Measurements from ENCODE around the gene GLCE. TPM values are rescaled to one million over a fixed set of nuclear protein-coding genes. Genes with fewer than 3 reads are reported as not detected.

The GLCE gene
- total RNA-seq, 4 donors from 2014 or later: 5.9 to 18.8 (median 10.2) TPM

DNA sequence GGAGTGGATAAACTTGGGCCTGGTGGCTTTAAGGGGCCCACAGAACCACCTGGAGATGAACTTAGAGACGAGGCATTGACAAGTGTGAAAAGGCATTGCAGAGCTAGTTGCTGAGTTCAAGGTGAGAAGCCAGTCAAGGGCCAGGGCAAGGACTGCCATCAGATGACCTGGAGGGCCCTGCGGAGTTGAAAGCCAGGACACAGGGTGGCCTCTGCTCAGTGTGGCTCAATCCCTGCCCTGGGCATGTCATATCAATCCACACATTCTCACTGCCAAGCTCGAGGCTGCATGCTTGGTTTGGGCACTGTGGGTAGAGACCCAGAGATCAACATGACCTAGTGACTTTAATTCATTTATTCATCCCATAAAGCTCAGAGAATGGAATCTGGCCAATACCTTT is 147.5 kb downstream of the GLCE start:
- no peaks in the 10 kb centered on the region for H3K4me1 ChIP-seq
- WGBS, 2 donors (ENCODE audit: low coverage in 1 of 2): 80 to 85% methylated on average over 1 to 2 of the region's 3 CpGs
- TF ChIP-seq, protein P1, sequence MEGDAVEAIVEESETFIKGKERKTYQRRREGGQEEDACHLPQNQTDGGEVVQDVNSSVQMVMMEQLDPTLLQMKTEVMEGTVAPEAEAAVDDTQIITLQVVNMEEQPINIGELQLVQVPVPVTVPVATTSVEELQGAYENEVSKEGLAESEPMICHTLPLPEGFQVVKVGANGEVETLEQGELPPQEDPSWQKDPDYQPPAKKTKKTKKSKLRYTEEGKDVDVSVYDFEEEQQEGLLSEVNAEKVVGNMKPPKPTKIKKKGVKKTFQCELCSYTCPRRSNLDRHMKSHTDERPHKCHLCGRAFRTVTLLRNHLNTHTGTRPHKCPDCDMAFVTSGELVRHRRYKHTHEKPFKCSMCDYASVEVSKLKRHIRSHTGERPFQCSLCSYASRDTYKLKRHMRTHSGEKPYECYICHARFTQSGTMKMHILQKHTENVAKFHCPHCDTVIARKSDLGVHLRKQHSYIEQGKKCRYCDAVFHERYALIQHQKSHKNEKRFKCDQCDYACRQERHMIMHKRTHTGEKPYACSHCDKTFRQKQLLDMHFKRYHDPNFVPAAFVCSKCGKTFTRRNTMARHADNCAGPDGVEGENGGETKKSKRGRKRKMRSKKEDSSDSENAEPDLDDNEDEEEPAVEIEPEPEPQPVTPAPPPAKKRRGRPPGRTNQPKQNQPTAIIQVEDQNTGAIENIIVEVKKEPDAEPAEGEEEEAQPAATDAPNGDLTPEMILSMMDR (IDR thresholded peaks at IDR 0.05): no peak
- TF ChIP-seq POLR2A (IDR thresholded peaks at IDR 0.05) (no peak), POLR2AphosphoS5 (IDR thresholded peaks at IDR 0.05) (no peak), EP300 (IDR thresholded peaks at IDR 0.05) (no peak)

DNA sequence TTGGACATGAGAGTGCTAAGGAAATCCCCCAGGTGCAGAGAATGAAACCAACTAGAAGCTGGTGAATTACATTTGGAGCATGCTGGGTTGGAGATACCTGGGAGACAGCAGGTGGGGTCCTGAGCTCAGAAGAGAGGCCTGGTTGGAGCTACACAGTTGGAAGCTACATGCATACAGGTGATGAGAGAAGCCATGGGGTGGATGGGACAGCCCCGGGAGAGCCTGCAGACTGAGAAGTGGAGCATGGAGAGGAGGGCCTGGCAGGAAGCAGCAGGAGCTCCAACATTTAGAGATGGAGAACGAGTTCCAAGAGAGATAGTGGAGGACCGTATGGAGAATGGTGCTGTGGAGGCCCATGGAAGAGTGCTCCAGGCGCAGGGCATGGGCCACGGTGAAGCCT is 148.5 kb downstream of the GLCE start:
- peaks cover 21% of the 10 kb centered on the region for H3K27me3 ChIP-seq
- no peaks in the 10 kb centered on the region for H3K9me3 ChIP-seq
- WGBS, 2 donors (ENCODE audit: low coverage in 1 of 2): 82% methylated on average over 5 of the region's 5 CpGs
- H3K4me1 ChIP-seq: no peaks in the 10 kb centered on the region
- TF ChIP-seq POLR2AphosphoS5 (IDR thresholded peaks at IDR 0.05): no peak
- TF ChIP-seq, protein P1 (IDR thresholded peaks at IDR 0.05): no peak
- no peak overlapping the region for H3K4me3 ChIP-seq
- no peaks in the 10 kb centered on the region for H3K36me3 ChIP-seq
- H3K27ac ChIP-seq: no peak overlapping the region
- ATAC-seq: no peak

More for the DNA sequence above, 147.5 kb downstream of the GLCE start:
- peaks cover 26% of the 10 kb centered on the region for H3K27me3 ChIP-seq
- no peaks in the 10 kb centered on the region for H3K36me3 ChIP-seq
- H3K27ac ChIP-seq: no peak overlapping the region
- H3K4me3 ChIP-seq: no peak overlapping the region
- no peaks in the 10 kb centered on the region for H3K9me3 ChIP-seq
- ATAC-seq: no peak

DNA sequence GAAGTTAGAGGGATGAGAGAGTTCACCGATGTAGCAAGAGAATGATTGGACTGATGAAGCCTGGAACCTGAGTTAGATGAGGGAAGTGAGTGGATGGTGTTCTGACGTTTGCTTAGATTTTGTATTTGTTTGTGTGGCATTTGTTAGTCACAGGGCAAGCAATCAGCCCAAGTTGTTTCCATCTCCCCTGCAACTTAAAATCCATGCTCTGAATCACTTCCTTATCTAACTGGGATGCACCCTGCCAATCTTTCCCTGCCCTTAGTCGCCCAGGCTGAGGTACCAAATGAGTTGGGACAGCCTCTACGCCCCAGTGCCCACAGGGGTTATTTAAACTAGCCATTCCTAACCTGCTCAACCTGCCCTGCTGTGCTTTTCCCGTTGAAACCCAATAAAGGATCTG is 150.9 kb downstream of the GLCE start:
- Histone ChIP-seq H3K9me3 (no peaks in the 10 kb centered on the region), H3K36me3 (no peaks in the 10 kb centered on the region), H3K4me3 (no peak overlapping the region), H3K27ac (no peak overlapping the region), H3K4me1 (no peaks in the 10 kb centered on the region), H3K27me3 (peaks cover 21% of the 10 kb centered on the region)
- no peak for ATAC-seq
- WGBS, 2 donors (ENCODE audit: low coverage in 1 of 2): 70 to 80% methylated on average over 3 to 4 of the region's 5 CpGs
- TF ChIP-seq, protein P1 (IDR thresholded peaks at IDR 0.05): no peak
- TF ChIP-seq EP300 (IDR thresholded peaks at IDR 0.05) (no peak), POLR2A (IDR thresholded peaks at IDR 0.05) (no peak), POLR2AphosphoS5 (IDR thresholded peaks at IDR 0.05) (no peak)

DNA sequence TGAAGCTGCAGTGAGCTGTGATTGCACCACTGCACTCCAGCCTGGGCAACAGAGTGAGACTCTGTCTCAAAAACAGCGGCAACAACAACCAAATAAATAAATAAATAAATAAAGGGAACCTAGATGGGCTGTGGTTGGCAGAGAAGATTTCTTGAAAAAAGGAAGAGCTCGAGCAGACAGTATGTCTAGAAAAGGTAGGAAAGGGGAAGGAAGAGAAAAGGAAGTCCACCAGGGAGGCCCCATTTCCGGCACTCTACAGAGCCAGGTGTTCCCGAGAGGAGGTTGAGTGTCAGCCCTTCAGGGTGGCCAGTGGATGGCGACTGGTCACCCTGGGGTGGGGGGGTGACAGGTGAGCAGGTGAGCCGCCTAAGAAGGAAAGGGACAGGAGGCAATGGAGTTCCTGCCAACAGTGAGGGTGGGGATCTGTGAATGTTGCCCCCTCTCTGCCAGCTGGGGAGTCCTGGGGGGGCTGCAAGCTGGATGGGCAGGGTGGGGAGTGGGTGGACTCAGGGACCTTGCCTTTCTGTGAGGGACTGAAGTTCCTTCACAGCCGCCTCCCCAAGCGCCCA is 153.1 kb downstream of the GLCE start:
- no peak for ATAC-seq
- WGBS, 2 donors (ENCODE audit: low coverage in 1 of 2): 64 to 87% methylated on average over 3 to 8 of the region's 8 CpGs
- TF ChIP-seq POLR2AphosphoS5 (IDR thresholded peaks at IDR 0.05) (no peak), POLR2A (IDR thresholded peaks at IDR 0.05) (no peak), EP300 (IDR thresholded peaks at IDR 0.05) (no peak)
- TF ChIP-seq, protein P1 (IDR thresholded peaks at IDR 0.05): no peak
- H3K4me1 ChIP-seq: no peaks in the 10 kb centered on the region
- H3K9me3 ChIP-seq: no peaks in the 10 kb centered on the region
- no peak overlapping the region for H3K4me3 ChIP-seq
- H3K36me3 ChIP-seq: no peaks in the 10 kb centered on the region
- H3K27ac ChIP-seq: no peak overlapping the region
- H3K27me3 ChIP-seq: peaks cover 20% of the 10 kb centered on the region

DNA sequence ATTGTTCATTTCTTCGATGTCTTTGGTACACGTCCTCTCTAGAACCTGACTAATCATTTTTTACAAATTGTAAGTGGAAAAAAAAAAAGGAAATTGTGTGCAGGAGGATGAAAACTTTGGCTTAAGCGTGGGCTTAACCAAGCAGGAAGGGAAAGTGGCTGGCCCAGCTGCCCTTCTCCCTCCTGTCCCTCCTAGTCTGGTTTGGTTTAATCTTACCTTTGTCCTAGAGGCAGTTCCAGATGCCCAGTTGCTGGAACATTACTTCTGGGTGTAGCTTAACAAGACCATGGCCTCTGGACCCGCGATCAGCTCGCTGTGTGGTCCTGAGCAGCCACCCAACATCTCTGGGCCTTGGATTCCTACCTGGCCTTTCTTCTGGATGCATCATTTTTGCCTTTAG is 153.7 kb downstream of the GLCE start:
- Histone ChIP-seq H3K4me1 (no peaks in the 10 kb centered on the region), H3K36me3 (no peaks in the 10 kb centered on the region), H3K27ac (no peak overlapping the region), H3K9me3 (no peaks in the 10 kb centered on the region), H3K27me3 (peaks cover 20% of the 10 kb centered on the region), H3K4me3 (no peak overlapping the region)
- no peak for ATAC-seq
- 85 to 89% methylated on average over 3 to 6 of the region's 6 CpGs for WGBS, 2 donors (ENCODE audit: low coverage in 1 of 2)
- TF ChIP-seq EP300 (IDR thresholded peaks at IDR 0.05): no peak
- TF ChIP-seq POLR2A (IDR thresholded peaks at IDR 0.05): no peak
- TF ChIP-seq, protein P1 (IDR thresholded peaks at IDR 0.05): no peak
- TF ChIP-seq POLR2AphosphoS5 (IDR thresholded peaks at IDR 0.05): no peak
